GM23338 (cell line): ENCODE data around the gene METTL13. TPM values are rescaled to one million over a fixed set of nuclear protein-coding genes. Genes with fewer than 3 reads are reported as not detected.

ENCODE experiments used
- ATAC-seq: fragments of 200-7000 bp; cut with Tn5 transposase; 3 replicates; pipeline ENCODE4 v1.9.1; 2020
- DNase-seq: peaks from one replicate; pipeline ENCODE4 v3.0.0-alpha.2; 2015; ENCODE audit warnings: low spot score
- H2AFZ ChIP-seq: fragments of 200-600 bp; sonication (generic); 2 replicates; pipeline ENCODE4 v1.8.0; 2016; ENCODE audit warnings: antibody characterized with exemption, mild to moderate bottlenecking, moderate library complexity
- H3F3A ChIP-seq: fragments of 200-600 bp; sonication (generic); replicated peaks from 2 replicates; pipeline ENCODE4 v1.8.0; 2017; ENCODE audit warnings: antibody characterized with exemption, mixed run types, low read depth
- H3K27ac ChIP-seq: fragments of 200-600 bp; sonication (generic); 2 replicates; pipeline ENCODE4 v1.6.1; 2016; ENCODE audit warnings: low read depth
- H3K27me3 ChIP-seq: fragments of 200-600 bp; sonication (generic); 2 replicates; pipeline ENCODE4 v1.8.0; 2016; ENCODE audit warnings: mild to moderate bottlenecking, mixed run types, moderate library complexity; ENCODE audit not compliant: insufficient read depth
- H3K36me3 ChIP-seq: fragments of 200-600 bp; sonication (generic); 2 replicates; pipeline ENCODE4 v1.8.0; 2016; ENCODE audit warnings: mild to moderate bottlenecking; ENCODE audit not compliant: insufficient read depth
- H3K4me1 ChIP-seq: fragments of 200-600 bp; sonication (generic); 2 replicates; pipeline ENCODE4 v1.8.0; 2016; ENCODE audit warnings: mild to moderate bottlenecking, moderate library complexity; ENCODE audit not compliant: insufficient read depth
- H3K4me2 ChIP-seq: fragments of 200-600 bp; sonication (generic); 2 replicates; pipeline ENCODE4 v1.7.1; 2017; ENCODE audit warnings: mixed run types
- H3K4me3 ChIP-seq: fragments of 200-600 bp; sonication (generic); 2 replicates; pipeline ENCODE4 v1.6.1; 2016; ENCODE audit warnings: mixed run types
- H3K79me2 ChIP-seq: fragments of 200-600 bp; sonication (generic); replicated peaks from 2 replicates; pipeline ENCODE4 v1.8.0; 2017; ENCODE audit warnings: mild to moderate bottlenecking; ENCODE audit not compliant: insufficient read depth
- H3K9me2 ChIP-seq: fragments of 200-600 bp; sonication (generic); 2 replicates; pipeline ENCODE4 v1.8.0; 2017; ENCODE audit not compliant: insufficient read depth
- H4K20me1 ChIP-seq: fragments of 200-600 bp; sonication (generic); replicated peaks from 2 replicates; pipeline ENCODE4 v1.8.0; 2017; ENCODE audit warnings: mild to moderate bottlenecking; ENCODE audit not compliant: insufficient read depth
- H3K27ac Mint-ChIP-seq: 2 replicates; pipeline ENCODE4 v1.8.0; 2020; ENCODE audit warnings: inconsistent platforms, mild to moderate bottlenecking, moderate library complexity, mixed read lengths
- H3K27me3 Mint-ChIP-seq: 3 replicates; pipeline ENCODE4 v1.8.0; 2022; ENCODE audit warnings: low read depth, mild to moderate bottlenecking, moderate library complexity, mixed read lengths, inconsistent platforms; ENCODE audit not compliant: insufficient read depth, poor library complexity
- H3K36me3 Mint-ChIP-seq: 3 replicates; pipeline ENCODE4 v1.8.0; 2021; ENCODE audit warnings: low read depth, mild to moderate bottlenecking, inconsistent platforms, moderate library complexity, mixed read lengths
- H3K4me1 Mint-ChIP-seq: 3 replicates; pipeline ENCODE4 v1.8.0; 2020; ENCODE audit warnings: mild to moderate bottlenecking, inconsistent platforms, mixed read lengths
- H3K4me3 Mint-ChIP-seq: 3 replicates; pipeline ENCODE4 v1.8.0; 2021; ENCODE audit warnings: moderate library complexity, mild to moderate bottlenecking, inconsistent platforms, mixed read lengths
- H3K9me3 Mint-ChIP-seq: 3 replicates; pipeline ENCODE4 v1.8.0; 2020; ENCODE audit warnings: moderate library complexity, mild to moderate bottlenecking, inconsistent platforms, mixed read lengths
- CREB1 ChIP-seq: fragments of 250-450 bp; sonication (Bioruptor Pico); IDR thresholded peaks from 2 replicates; pipeline ENCODE4 v1.5.0; 2020; ENCODE audit warnings: low read depth, mild to moderate bottlenecking, moderate library complexity
- EZH2 ChIP-seq: fragments of 200-600 bp; sonication (generic); IDR thresholded peaks from one replicate; pipeline ENCODE4 v1.8.0; 2017; ENCODE audit warnings: antibody characterized with exemption, mild to moderate bottlenecking, low read depth; ENCODE audit not compliant: unreplicated experiment
- EZH2phosphoT487 ChIP-seq: fragments of 200-600 bp; sonication (generic); IDR thresholded peaks from one replicate; pipeline ENCODE4 v1.8.1; 2018; ENCODE audit warnings: antibody characterized with exemption; ENCODE audit not compliant: unreplicated experiment
- JUNB ChIP-seq: IDR thresholded peaks from one replicate; pipeline ENCODE4 v1.6.1; 2016; ENCODE audit warnings: antibody characterized with exemption; ENCODE audit not compliant: unreplicated experiment
- NANOG ChIP-seq: IDR thresholded peaks from 2 replicates; pipeline ENCODE4 v1.6.1; 2016; ENCODE audit warnings: antibody characterized with exemption, borderline replicate concordance
- POLR2AphosphoS5 ChIP-seq: IDR thresholded peaks from 2 replicates; pipeline ENCODE4 v1.6.1; 2016; ENCODE audit warnings: antibody characterized with exemption, low read depth
- STAT1 ChIP-seq: IDR thresholded peaks from one replicate; pipeline ENCODE4 v1.6.1; 2016; ENCODE audit warnings: antibody characterized with exemption; ENCODE audit not compliant: unreplicated experiment
- ZNF114 ChIP-seq: fragments of 250-450 bp; sonication (Bioruptor Pico); IDR thresholded peaks from 2 replicates; pipeline ENCODE4 v1.5.0; 2020; ENCODE audit warnings: mild to moderate bottlenecking, moderate library complexity
- ZNF331 ChIP-seq: fragments of 250-450 bp; sonication (Bioruptor Pico); IDR thresholded peaks from 2 replicates; pipeline ENCODE4 v1.5.0; 2020; ENCODE audit warnings: low read depth, mild to moderate bottlenecking, moderate library complexity
- polyA plus RNA-seq: library from polyadenylated mRNA; unstranded; fragments of >200 nt; fragmentation: Nextera tagmentation; extraction: Ambion mirVana; gene quantifications from 2 replicates; pipeline ENCODE4 v1.2.1, GENCODE V29; 2016
- total RNA-seq: library from RNA; depleted of rRNA; stranded (reverse); fragments of >200 nt; shearing (Covaris generic); gene quantifications from 2 replicates; pipeline ENCODE4 v1.2.3, GENCODE V29; 2014
- TF ChIP-seq, protein P1 (sequence below), 2 experiments: fragments of 200-600 bp in 1 of 2; sonication (generic) in 1 of 2; conservative IDR thresholded peaks; 2 replicates each; pipeline versions ENCODE4 v1.5.1 to v1.6.1; 2016 to 2017; ENCODE audit warnings: antibody characterized with exemption in 2 of 2, low read depth in 2 of 2, mild to moderate bottlenecking in 2 of 2, moderate library complexity in 1 of 2
- TF ChIP-seq, protein P2 (sequence below): IDR thresholded peaks from one replicate; pipeline ENCODE4 v1.6.1; 2018; ENCODE audit warnings: antibody characterized with exemption; ENCODE audit not compliant: unreplicated experiment
- TF ChIP-seq, protein P3 (sequence below): IDR thresholded peaks from 2 replicates; pipeline ENCODE4 v1.6.1; 2016; ENCODE audit warnings: antibody characterized with exemption
- TF ChIP-seq, protein P4 (sequence below): fragments of 250-450 bp; sonication (Bioruptor Pico); IDR thresholded peaks from 2 replicates; pipeline ENCODE4 v1.5.0; 2020; ENCODE audit warnings: mild to moderate bottlenecking, moderate library complexity

The METTL13 gene
- total and polyA plus RNA-seq, 2 experiments from 2014 or later, result 21.0 to 45.4 TPM

DNA sequence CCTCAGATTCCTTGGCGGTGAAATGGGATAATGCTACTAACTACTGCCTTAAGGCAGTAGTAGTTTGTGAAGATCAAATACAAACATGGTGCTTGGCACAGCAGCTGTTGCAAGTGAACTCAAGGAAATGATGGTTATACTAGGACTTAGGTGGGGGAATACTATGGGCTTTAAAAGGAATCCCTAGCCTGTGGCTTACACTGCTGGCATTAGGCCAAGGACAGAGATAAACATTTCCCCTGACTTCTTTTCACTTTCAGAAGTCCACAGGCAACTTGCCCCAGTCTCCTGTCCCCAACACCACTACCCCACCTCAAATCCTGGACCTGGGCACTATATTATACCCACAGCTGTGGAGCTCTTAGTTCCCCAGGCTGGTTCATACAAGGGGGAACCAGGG, 26.5 kb upstream of the METTL13 start:
- Histone ChIP-seq H3K27ac (peak overlapping the region; percentile 94), H3F3A (0 out of 2 replicates have a peak, but pooled peaks cover 3% of the 10 kb centered on the region), H3K4me2 (0 out of 2 replicates have a peak overlapping the region, but pooled peaks have one; percentile 49), H3K79me2 (no peaks in the 10 kb centered on the region), H3K4me1 (peaks cover 17% of the 10 kb centered on the region), H2AFZ (peak overlapping the region; percentile 38; the same call in 1 of the 2 replicates), H3K9me2 (peaks cover 15% of the 10 kb centered on the region), H3K27me3 (no peaks in the 10 kb centered on the region), H4K20me1 (no peaks in the 10 kb centered on the region), H3K4me3 (0 out of 2 replicates have a peak overlapping the region, but pooled peaks have one; percentile 23), H3K36me3 (peaks cover 11% of the 10 kb centered on the region)
- Mint-ChIP-seq H3K27me3 (peaks cover 8% of the 10 kb centered on the region), H3K27ac (no peak overlapping the region), H3K9me3 (peaks cover 26% of the 10 kb centered on the region), H3K4me3 (no peak overlapping the region), H3K4me1 (peaks cover 11% of the 10 kb centered on the region), H3K36me3 (peaks cover 20% of the 10 kb centered on the region)
- ATAC-seq (no peak), DNase-seq (no peak)
- TF ChIP-seq, protein P1, sequence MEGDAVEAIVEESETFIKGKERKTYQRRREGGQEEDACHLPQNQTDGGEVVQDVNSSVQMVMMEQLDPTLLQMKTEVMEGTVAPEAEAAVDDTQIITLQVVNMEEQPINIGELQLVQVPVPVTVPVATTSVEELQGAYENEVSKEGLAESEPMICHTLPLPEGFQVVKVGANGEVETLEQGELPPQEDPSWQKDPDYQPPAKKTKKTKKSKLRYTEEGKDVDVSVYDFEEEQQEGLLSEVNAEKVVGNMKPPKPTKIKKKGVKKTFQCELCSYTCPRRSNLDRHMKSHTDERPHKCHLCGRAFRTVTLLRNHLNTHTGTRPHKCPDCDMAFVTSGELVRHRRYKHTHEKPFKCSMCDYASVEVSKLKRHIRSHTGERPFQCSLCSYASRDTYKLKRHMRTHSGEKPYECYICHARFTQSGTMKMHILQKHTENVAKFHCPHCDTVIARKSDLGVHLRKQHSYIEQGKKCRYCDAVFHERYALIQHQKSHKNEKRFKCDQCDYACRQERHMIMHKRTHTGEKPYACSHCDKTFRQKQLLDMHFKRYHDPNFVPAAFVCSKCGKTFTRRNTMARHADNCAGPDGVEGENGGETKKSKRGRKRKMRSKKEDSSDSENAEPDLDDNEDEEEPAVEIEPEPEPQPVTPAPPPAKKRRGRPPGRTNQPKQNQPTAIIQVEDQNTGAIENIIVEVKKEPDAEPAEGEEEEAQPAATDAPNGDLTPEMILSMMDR (conservative IDR thresholded peaks at IDR 0.05; ENCODE audit: low read depth in 2 of 2), result no peak
- no peak for TF ChIP-seq EZH2phosphoT487
- TF ChIP-seq, protein P2, sequence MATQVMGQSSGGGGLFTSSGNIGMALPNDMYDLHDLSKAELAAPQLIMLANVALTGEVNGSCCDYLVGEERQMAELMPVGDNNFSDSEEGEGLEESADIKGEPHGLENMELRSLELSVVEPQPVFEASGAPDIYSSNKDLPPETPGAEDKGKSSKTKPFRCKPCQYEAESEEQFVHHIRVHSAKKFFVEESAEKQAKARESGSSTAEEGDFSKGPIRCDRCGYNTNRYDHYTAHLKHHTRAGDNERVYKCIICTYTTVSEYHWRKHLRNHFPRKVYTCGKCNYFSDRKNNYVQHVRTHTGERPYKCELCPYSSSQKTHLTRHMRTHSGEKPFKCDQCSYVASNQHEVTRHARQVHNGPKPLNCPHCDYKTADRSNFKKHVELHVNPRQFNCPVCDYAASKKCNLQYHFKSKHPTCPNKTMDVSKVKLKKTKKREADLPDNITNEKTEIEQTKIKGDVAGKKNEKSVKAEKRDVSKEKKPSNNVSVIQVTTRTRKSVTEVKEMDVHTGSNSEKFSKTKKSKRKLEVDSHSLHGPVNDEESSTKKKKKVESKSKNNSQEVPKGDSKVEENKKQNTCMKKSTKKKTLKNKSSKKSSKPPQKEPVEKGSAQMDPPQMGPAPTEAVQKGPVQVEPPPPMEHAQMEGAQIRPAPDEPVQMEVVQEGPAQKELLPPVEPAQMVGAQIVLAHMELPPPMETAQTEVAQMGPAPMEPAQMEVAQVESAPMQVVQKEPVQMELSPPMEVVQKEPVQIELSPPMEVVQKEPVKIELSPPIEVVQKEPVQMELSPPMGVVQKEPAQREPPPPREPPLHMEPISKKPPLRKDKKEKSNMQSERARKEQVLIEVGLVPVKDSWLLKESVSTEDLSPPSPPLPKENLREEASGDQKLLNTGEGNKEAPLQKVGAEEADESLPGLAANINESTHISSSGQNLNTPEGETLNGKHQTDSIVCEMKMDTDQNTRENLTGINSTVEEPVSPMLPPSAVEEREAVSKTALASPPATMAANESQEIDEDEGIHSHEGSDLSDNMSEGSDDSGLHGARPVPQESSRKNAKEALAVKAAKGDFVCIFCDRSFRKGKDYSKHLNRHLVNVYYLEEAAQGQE, result no peak
- no peak for TF ChIP-seq ZNF114 (CRISPR knock-in tag)
- TF ChIP-seq ZNF331, result no peak
- TF ChIP-seq STAT1, result no peak
- TF ChIP-seq NANOG, result no peak
- no peak for TF ChIP-seq CREB1 (CRISPR knock-in tag)
- TF ChIP-seq, protein P3, sequence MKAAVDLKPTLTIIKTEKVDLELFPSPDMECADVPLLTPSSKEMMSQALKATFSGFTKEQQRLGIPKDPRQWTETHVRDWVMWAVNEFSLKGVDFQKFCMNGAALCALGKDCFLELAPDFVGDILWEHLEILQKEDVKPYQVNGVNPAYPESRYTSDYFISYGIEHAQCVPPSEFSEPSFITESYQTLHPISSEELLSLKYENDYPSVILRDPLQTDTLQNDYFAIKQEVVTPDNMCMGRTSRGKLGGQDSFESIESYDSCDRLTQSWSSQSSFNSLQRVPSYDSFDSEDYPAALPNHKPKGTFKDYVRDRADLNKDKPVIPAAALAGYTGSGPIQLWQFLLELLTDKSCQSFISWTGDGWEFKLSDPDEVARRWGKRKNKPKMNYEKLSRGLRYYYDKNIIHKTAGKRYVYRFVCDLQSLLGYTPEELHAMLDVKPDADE, result no peak
- TF ChIP-seq POLR2AphosphoS5, result no peak
- TF ChIP-seq EZH2, result no peak
- TF ChIP-seq JUNB, result no peak
- TF ChIP-seq, protein P4, sequence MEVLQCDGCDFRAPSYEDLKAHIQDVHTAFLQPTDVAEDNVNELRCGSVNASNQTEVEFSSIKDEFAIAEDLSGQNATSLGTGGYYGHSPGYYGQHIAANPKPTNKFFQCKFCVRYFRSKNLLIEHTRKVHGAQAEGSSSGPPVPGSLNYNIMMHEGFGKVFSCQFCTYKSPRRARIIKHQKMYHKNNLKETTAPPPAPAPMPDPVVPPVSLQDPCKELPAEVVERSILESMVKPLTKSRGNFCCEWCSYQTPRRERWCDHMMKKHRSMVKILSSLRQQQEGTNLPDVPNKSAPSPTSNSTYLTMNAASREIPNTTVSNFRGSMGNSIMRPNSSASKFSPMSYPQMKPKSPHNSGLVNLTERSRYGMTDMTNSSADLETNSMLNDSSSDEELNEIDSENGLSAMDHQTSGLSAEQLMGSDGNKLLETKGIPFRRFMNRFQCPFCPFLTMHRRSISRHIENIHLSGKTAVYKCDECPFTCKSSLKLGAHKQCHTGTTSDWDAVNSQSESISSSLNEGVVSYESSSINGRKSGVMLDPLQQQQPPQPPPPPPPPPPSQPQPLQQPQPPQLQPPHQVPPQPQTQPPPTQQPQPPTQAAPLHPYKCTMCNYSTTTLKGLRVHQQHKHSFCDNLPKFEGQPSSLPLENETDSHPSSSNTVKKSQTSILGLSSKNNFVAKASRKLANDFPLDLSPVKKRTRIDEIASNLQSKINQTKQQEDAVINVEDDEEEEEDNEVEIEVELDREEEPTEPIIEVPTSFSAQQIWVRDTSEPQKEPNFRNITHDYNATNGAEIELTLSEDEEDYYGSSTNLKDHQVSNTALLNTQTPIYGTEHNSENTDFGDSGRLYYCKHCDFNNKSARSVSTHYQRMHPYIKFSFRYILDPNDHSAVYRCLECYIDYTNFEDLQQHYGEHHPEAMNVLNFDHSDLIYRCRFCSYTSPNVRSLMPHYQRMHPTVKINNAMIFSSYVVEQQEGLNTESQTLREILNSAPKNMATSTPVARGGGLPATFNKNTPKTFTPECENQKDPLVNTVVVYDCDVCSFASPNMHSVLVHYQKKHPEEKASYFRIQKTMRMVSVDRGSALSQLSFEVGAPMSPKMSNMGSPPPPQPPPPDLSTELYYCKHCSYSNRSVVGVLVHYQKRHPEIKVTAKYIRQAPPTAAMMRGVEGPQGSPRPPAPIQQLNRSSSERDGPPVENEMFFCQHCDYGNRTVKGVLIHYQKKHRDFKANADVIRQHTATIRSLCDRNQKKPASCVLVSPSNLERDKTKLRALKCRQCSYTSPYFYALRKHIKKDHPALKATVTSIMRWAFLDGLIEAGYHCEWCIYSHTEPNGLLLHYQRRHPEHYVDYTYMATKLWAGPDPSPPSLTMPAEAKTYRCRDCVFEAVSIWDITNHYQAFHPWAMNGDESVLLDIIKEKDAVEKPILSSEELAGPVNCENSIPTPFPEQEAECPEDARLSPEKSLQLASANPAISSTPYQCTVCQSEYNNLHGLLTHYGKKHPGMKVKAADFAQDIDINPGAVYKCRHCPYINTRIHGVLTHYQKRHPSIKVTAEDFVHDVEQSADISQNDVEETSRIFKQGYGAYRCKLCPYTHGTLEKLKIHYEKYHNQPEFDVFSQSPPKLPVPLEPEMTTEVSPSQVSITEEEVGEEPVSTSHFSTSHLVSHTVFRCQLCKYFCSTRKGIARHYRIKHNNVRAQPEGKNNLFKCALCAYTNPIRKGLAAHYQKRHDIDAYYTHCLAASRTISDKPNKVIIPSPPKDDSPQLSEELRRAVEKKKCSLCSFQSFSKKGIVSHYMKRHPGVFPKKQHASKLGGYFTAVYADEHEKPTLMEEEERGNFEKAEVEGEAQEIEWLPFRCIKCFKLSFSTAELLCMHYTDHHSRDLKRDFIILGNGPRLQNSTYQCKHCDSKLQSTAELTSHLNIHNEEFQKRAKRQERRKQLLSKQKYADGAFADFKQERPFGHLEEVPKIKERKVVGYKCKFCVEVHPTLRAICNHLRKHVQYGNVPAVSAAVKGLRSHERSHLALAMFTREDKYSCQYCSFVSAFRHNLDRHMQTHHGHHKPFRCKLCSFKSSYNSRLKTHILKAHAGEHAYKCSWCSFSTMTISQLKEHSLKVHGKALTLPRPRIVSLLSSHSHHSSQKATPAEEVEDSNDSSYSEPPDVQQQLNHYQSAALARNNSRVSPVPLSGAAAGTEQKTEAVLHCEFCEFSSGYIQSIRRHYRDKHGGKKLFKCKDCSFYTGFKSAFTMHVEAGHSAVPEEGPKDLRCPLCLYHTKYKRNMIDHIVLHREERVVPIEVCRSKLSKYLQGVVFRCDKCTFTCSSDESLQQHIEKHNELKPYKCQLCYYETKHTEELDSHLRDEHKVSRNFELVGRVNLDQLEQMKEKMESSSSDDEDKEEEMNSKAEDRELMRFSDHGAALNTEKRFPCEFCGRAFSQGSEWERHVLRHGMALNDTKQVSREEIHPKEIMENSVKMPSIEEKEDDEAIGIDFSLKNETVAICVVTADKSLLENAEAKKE (CRISPR knock-in tag), result no peak
